Common myeloid progenitor, CD34-positive (primary cell): ENCODE results near the gene CAPN14.
A peak's percentile ranks its signal among the peaks of the same experiment; 100 is the strongest.

Experiments
- CTCF ChIA-PET: fragments of 350-600 bp; sonication (Branson Sonifier 250); formaldehyde crosslinking; loops from one replicate; lab custom pipeline; 2021; ENCODE audit warnings: antibody characterized with exemption; lab: Charles Lee
- POLR2A ChIA-PET: fragments of 350-600 bp; sonication (Branson Sonifier 250); formaldehyde crosslinking; loops from one replicate; lab custom pipeline; 2021; ENCODE audit warnings: antibody characterized with exemption; lab: Charles Lee
- DNase-seq, 3 donors: peaks; one replicate each; pipeline versions ENCODE4 v3.0.0 to v3.0.0-alpha.2; 2013
- H3K27ac ChIP-seq, 2 experiments: 1 replicate in 1 of 2; 2 replicates in 1 of 2; pipeline ENCODE4 v1.7.0; 2013; ENCODE audit warnings: inconsistent platforms in 2 of 2, low read length in 2 of 2, mild to moderate bottlenecking in 2 of 2, low read depth in 1 of 2, moderate library complexity in 1 of 2; ENCODE audit not compliant: severe bottlenecking in 2 of 2, insufficient read depth in 1 of 2, poor library complexity in 1 of 2
- H3K27me3 ChIP-seq, 5 experiments: replicated peaks in 2 of 5; 1 replicate in 3 of 5; 2 replicates in 2 of 5; pipeline versions ENCODE4 v1.6.1 to v1.7.0; 2013; ENCODE audit warnings: low read length in 4 of 5, mild to moderate bottlenecking in 2 of 5, moderate library complexity in 2 of 5, inconsistent platforms in 1 of 5; ENCODE audit not compliant: insufficient read depth in 5 of 5, control insufficient read depth in 4 of 5
- H3K36me3 ChIP-seq, 4 experiments: 1 replicate in 2 of 4; 2 replicates in 2 of 4; pipeline versions ENCODE4 v1.6.1 to v1.7.0; 2013; ENCODE audit warnings: low read length in 3 of 4, control low read depth in 1 of 4, mild to moderate bottlenecking in 1 of 4; ENCODE audit not compliant: control insufficient read depth in 4 of 4, insufficient read depth in 4 of 4
- H3K4me1 ChIP-seq, 4 experiments: 1 replicate in 3 of 4; 2 replicates in 1 of 4; pipeline versions ENCODE4 v1.6.1 to v1.7.1; 2013; ENCODE audit warnings: low read length in 3 of 4, mild to moderate bottlenecking in 3 of 4, control low read depth in 1 of 4, inconsistent platforms in 1 of 4, moderate library complexity in 1 of 4; ENCODE audit not compliant: control insufficient read depth in 4 of 4, insufficient read depth in 4 of 4; ENCODE audit errors: control extremely low read depth in 1 of 4
- H3K4me3 ChIP-seq, 7 experiments: 1 replicate in 4 of 7; 2 replicates in 3 of 7; pipeline versions ENCODE4 v1.5.1 to v1.7.0; 2013; ENCODE audit warnings: mild to moderate bottlenecking in 7 of 7, low read length in 6 of 7, moderate library complexity in 6 of 7, inconsistent platforms in 2 of 7, low read depth in 2 of 7, control low read depth in 1 of 7; ENCODE audit not compliant: insufficient read depth in 4 of 7, control insufficient read depth in 1 of 7; ENCODE audit errors: extremely low read depth in 1 of 7
- H3K9me3 ChIP-seq, 5 experiments: 1 replicate in 4 of 5; 2 replicates in 1 of 5; pipeline versions ENCODE4 v1.6.1 to v1.7.1; 2013; ENCODE audit warnings: low read length in 4 of 5, mild to moderate bottlenecking in 2 of 5, inconsistent platforms in 1 of 5, low read depth in 1 of 5, moderate library complexity in 1 of 5; ENCODE audit not compliant: control insufficient read depth in 4 of 5, insufficient read depth in 2 of 5; ENCODE audit errors: control extremely low read depth in 1 of 5
- WGBS: methylation state at CpG from one replicate; pipeline ENCODE4 v1.1.5; 2013; ENCODE audit not compliant: insufficient coverage; 5-methylcytosine and 5-hydroxymethylcytosine counted together

Gene CAPN14

DNA sequence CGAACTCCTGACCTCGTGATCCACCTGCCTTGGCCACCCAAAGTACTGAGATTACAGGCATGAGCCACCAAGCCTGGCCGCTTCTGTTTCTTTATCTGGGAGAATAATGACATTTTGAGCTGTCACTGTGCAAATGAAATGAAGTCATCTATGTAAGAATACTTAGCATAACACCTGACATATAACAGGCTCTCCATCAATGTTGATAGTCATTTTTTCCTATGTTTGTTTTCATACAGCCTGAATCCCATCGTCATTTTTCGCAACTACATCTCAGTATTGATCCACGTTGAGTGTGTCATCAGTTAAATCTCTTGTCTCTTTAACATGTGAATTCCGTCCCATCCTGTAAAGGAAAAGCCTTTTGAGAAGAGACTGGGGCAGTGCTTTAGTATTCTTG is 6.4 kb upstream of the CAPN14 start:
- no peak for DNase-seq
- Histone ChIP-seq H3K4me3 (no peak overlapping the region), H3K9me3 (no peaks in the 10 kb centered on the region), H3K36me3 (no peaks in the 10 kb centered on the region), H3K27me3 (no peaks in the 10 kb centered on the region), H3K4me1 (peaks cover 26 to 66% (median 50%) of the 10 kb centered on the region in 4 experiments), H3K27ac (peak overlapping the region in 1 of 2 experiments; percentile 21)
- WGBS = 96% methylated on average over 5 of the region's 7 CpGs
- ChIA-PET CTCF (interaction anchor here (1.1 to 1.5 kb wide), 5 partner anchors 10 to 109 kb away, joined by 3 to 7 read pairs (median 3); partner anchors contain the start of genes EHD3 and GALNT14), POLR2A (interaction anchor here (0.9 kb wide), 1 partner anchor 10 kb away, joined by 3 read pairs; the partner anchor contains the start of gene EHD3)

DNA sequence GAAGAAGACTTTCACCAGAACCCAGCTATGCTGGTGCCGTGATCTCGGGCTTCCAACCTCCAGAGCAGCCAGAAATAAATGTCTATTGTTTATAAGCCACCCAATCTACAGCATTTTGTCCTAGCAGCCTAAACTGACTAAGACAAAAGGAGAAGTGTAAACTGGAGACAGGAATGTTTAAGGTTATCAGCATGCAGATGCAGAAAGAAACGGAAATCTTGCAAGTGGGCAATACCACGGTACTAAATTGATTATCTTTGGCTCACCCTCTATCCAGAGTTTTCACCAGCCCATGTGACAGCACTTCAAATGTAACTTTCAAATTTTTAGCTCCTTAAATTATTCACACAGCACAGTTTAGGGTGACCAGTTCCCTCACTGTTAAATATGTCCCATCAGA is 5.7 kb upstream of the CAPN14 start:
- CTCF ChIA-PET = interaction anchor here (1.1 to 1.5 kb wide), 5 partner anchors 11 to 110 kb away, joined by 3 to 7 read pairs (median 3); partner anchors contain the start of genes EHD3 and GALNT14
- peak overlapping the region in 1 of 2 experiments; percentile 67 for H3K27ac ChIP-seq
- peak overlapping the region in 1 of 7 experiments; percentile 0 for H3K4me3 ChIP-seq

DNA sequence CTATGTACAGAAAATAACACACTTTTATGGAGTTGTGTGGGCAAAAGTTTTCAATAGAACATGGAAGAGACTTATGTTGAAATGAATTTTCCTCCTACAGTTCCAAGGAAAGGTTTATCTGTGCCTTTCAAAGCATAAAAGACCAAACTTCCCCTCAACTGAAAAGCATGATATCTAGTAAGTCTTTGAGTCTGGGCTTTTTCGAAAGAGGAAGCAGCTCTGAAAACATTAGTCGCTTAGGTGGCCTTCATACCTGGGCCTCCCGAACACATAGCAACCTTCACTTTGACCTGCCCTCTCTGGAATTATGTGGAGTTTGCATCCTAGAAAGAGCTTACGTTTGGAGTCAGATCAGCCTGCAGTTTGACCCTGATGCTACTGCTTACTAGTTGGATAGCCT is 4.8 kb upstream of the CAPN14 start:
- DNase-seq = peak in 2 of 3 donors; percentile 75 to 81
- peaks cover 27 to 75% (median 61%) of the 10 kb centered on the region in 4 experiments for H3K4me1 ChIP-seq
- no peaks in the 10 kb centered on the region for H3K27me3 ChIP-seq
- WGBS = 62% methylated on average over 3 of the region's 4 CpGs
- peak overlapping the region; percentile 30 to 32 for H3K27ac ChIP-seq
- H3K9me3 ChIP-seq = no peaks in the 10 kb centered on the region
- H3K36me3 ChIP-seq = no peaks in the 10 kb centered on the region
- ChIA-PET CTCF (no interaction called here), POLR2A (no interaction called here)
- H3K4me3 ChIP-seq = peak overlapping the region in 2 of 7 experiments; percentile 23 to 41

More for the DNA sequence above, 5.7 kb upstream of the CAPN14 start:
- WGBS = 35% methylated on average over 2 of the region's 4 CpGs
- POLR2A ChIA-PET = interaction anchor here (0.9 kb wide), 1 partner anchor 11 kb away, joined by 3 read pairs; the partner anchor contains the start of gene EHD3
- Histone ChIP-seq H3K27me3 (no peaks in the 10 kb centered on the region), H3K4me1 (peaks cover 26 to 70% (median 55%) of the 10 kb centered on the region in 4 experiments), H3K36me3 (no peaks in the 10 kb centered on the region), H3K9me3 (no peaks in the 10 kb centered on the region)
- peak in 2 of 3 donors; percentile 63 to 64 for DNase-seq

DNA sequence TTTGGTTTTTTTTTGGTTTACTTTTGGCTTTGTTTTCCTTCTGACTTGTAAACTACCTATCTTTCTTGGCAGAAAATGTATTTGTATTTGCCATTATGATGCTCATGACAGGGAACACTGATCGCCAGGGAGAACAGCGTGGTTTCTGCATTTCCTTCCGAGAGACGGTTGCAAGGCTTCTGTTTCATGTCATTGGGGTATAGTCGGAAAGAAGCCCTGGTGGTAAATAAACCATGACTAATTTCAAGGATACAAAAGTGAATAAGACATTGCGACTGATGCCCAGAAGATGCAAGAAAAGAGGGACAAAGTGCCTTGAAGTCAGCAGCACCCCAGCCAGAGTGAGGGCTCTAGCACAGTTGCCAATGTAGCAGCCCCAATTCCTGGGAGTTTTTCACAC is 4.2 kb upstream of the CAPN14 start:
- no peaks in the 10 kb centered on the region for H3K27me3 ChIP-seq

DNA sequence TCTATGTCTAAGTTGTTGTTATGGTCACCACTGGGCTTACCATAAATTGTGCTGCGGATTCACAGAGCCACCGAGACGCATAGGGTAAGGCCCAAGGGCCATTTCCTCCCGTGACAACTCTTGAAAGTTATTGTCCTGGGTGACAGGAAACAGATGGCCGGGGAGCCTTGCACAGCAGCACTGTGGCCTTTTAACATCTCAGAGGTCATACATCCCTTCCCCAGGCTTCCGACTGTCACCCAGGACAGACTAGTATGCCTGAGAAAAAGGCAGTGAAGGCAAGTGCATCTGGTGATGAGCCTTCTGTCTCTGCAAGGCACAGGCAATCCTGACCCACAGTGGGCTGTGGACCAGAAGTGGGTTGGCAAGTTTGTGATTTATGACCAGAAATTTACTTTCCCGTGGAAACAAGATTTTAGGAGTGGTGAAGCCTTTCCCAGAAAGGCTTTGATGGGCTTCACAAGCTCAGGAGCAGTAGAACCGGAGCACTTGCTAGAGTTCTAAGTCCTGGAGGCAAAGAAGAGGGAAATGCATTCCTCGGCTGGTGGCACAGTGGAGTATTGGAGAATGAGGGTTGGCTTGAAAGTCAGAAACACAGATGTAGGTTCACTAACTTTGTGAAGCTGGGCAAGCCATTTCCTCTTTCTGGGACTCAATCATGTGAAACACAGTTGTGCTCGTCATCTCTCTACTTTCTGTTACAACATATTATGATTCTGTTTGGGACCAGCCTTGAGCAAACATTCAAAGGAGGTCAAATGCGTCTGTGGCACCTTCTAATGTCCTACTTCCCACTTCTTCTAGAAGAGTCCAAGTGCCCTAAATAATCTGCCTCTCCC is 2.0 kb upstream of the CAPN14 start:
- Histone ChIP-seq H3K36me3 (no peaks in the 10 kb centered on the region), H3K27me3 (no peaks in the 10 kb centered on the region), H3K4me1 (peaks cover 29 to 93% (median 78%) of the 10 kb centered on the region in 4 experiments), H3K4me3 (peak overlapping the region in 3 of 7 experiments; percentile 15 to 49 (median 29)), H3K9me3 (no peaks in the 10 kb centered on the region), H3K27ac (peak overlapping the region; percentile 13 to 52)
- WGBS = 30% methylated on average over 11 of the region's 11 CpGs
- ChIA-PET POLR2A (no interaction called here), CTCF (interaction anchor here (0.6 to 1.5 kb wide), 3 partner anchors 9 to 88 kb away, joined by 3 to 5 read pairs (median 3); no protein-coding TSS in a partner anchor)
- DNase-seq = peak in 2 of 3 donors; percentile 83 to 86

More for the DNA sequence above, 4.2 kb upstream of the CAPN14 start:
- H3K4me1 ChIP-seq = peaks cover 27 to 80% (median 66%) of the 10 kb centered on the region in 4 experiments
- H3K36me3 ChIP-seq = no peaks in the 10 kb centered on the region
- WGBS = 31% methylated on average over 5 of the region's 6 CpGs
- DNase-seq = peak in 2 of 3 donors; percentile 70 to 71
- H3K27ac ChIP-seq = peak overlapping the region; percentile 30 to 32
- H3K9me3 ChIP-seq = no peaks in the 10 kb centered on the region
- ChIA-PET POLR2A (no interaction called here), CTCF (no interaction called here)
- H3K4me3 ChIP-seq = peak overlapping the region in 3 of 7 experiments; percentile 2 to 41 (median 23)

DNA sequence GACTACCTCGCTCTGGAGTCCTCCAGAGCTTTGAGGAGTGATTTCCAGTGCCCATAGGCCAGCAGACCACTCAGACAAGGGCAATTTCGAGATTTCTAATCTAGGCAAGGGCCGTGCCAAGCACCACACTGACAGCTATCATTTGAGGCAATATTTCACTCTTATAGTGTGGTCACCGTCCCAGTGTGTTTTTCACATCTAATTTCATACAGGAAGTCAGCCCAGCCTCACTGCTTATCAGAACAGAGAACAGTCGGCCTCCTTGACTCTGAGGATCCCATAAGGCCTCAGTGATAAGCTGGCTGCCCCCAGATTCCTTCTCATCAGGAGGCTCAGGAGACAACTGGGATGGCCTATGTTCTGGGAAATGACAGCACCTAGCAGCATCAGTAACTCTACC is 581 bp downstream of the CAPN14 start:
- WGBS = 28% methylated on average over 5 of the region's 5 CpGs
- Histone ChIP-seq H3K27ac (no peak overlapping the region), H3K4me3 (no peak overlapping the region), H3K9me3 (no peaks in the 10 kb centered on the region), H3K27me3 (no peaks in the 10 kb centered on the region), H3K36me3 (no peaks in the 10 kb centered on the region), H3K4me1 (peaks cover 27 to 79% (median 62%) of the 10 kb centered on the region in 4 experiments)
- DNase-seq = peak in 2 of 3 donors; percentile 62 to 72
- ChIA-PET CTCF (no interaction called here), POLR2A (no interaction called here)
